K562 (cell line): ENCODE measurements around the gene TRIP6. TPM values are rescaled to one million over a fixed set of nuclear protein-coding genes. Genes with fewer than 3 reads are reported as not detected.
A peak's percentile ranks its signal among the peaks of the same experiment; 100 is the strongest.

Experiments
- ARID4B ChIP-seq: sonication (generic); formaldehyde crosslinking; IDR thresholded peaks from 2 replicates; pipeline ENCODE4 v1.8.0; 2022; ENCODE audit warnings: mild to moderate bottlenecking, missing genetic modification reagents
- CBX5 ChIP-seq: IDR thresholded peaks from 2 replicates; pipeline ENCODE4 v1.6.1; 2014; ENCODE audit warnings: low read depth, borderline replicate concordance
- CC2D1A ChIP-seq: fragments of 450-650 bp; IDR thresholded peaks from 2 replicates; pipeline ENCODE4 v1.6.1; 2017; ENCODE audit warnings: mild to moderate bottlenecking
- GTF2E2 ChIP-seq: fragments of 200-800 bp; sonication (Bioruptor generic); IDR thresholded peaks from 2 replicates; pipeline ENCODE4 v1.6.1; 2016; ENCODE audit warnings: missing genetic modification characterization, missing compliant biosample characterization
- JUNB ChIP-seq: fragments of 450-650 bp; formaldehyde crosslinking; conservative IDR thresholded peaks from 2 replicates; pipeline ENCODE4 v1.4.0; 2020; ENCODE audit warnings: mild to moderate bottlenecking
- NRF1 ChIP-seq, 2 experiments: fragments of 450-650 bp; IDR thresholded peaks in 1 of 2; conservative IDR thresholded peaks in 1 of 2; 2 replicates each; pipeline ENCODE4 v1.6.1; 2014; ENCODE audit warnings: mild to moderate bottlenecking in 2 of 2
- RBFOX2 ChIP-seq: fragments of 200-400 bp; formaldehyde crosslinking; IDR thresholded peaks from 2 replicates; pipeline ENCODE4 v1.6.1; 2017; ENCODE audit warnings: low read depth, mild to moderate bottlenecking, low read length, moderate library complexity
- SOX6 ChIP-seq: fragments of 450-650 bp; IDR thresholded peaks from 2 replicates; pipeline ENCODE4 v1.6.1; 2014; ENCODE audit warnings: mild to moderate bottlenecking
- TBL1XR1 ChIP-seq, 2 experiments: IDR thresholded peaks; 2 replicates each; pipeline ENCODE4 v1.6.1; 2012; ENCODE audit warnings: improper control_type of control experiment in 2 of 2, low read length in 2 of 2, mild to moderate bottlenecking in 1 of 2
- TSC22D4 ChIP-seq: fragments of 450-650 bp; IDR thresholded peaks from 2 replicates; pipeline ENCODE4 v1.6.1; 2016; ENCODE audit warnings: missing genetic modification characterization, missing biosample characterization, control low read depth
- ZNF277 ChIP-seq: fragments of 250-450 bp; sonication (Bioruptor Pico); IDR thresholded peaks from 2 replicates; pipeline ENCODE4 v1.8.0; 2022; ENCODE audit warnings: inconsistent platforms, mild to moderate bottlenecking, moderate library complexity, borderline replicate concordance
- polyA plus RNA-seq, 8 experiments: library from polyadenylated mRNA; depleted of rRNA in 4 of 8; stranded (reverse) in 5 of 8; unstranded in 3 of 8; fragments of >200 nt; fragmentation: Nextera tagmentation in 2 of 8; fragmentation: Illumina TruSeq in 1 of 8; extraction: Ambion mirVana in 2 of 8; extraction: Trizol in 1 of 8; gene quantifications; 2 replicates each; pipeline versions ENCODE4 v1.2.1 to v1.2.3, GENCODE V29; 2011 to 2014; ENCODE audit warnings: inconsistent platforms in 1 of 8, missing spikeins in 1 of 8
- total RNA-seq, 7 experiments: library from RNA; depleted of rRNA in 6 of 7; stranded (reverse); fragments of >200 nt in 6 of 7; fragmentation: Illumina TruSeq in 2 of 7; extraction: Trizol in 2 of 7; gene quantifications; 2 replicates each; pipeline versions ENCODE4 v1.2.1 to v1.2.3, GENCODE V29; 2011 to 2021; ENCODE audit warnings: low replicate concordance in 1 of 7
- TF ChIP-seq, protein P1 (sequence below): sonication (generic); formaldehyde crosslinking; IDR thresholded peaks from 2 replicates; pipeline ENCODE4 v1.8.0; 2023; ENCODE audit warnings: mild to moderate bottlenecking, missing genetic modification reagents

The TRIP6 gene
- total and polyA plus RNA-seq, 9 of the 15 experiments (the other 6 are each of a cell fraction or from before 2014, with no cell fraction given): 5.9 to 141 (median 54.0) TPM

DNA sequence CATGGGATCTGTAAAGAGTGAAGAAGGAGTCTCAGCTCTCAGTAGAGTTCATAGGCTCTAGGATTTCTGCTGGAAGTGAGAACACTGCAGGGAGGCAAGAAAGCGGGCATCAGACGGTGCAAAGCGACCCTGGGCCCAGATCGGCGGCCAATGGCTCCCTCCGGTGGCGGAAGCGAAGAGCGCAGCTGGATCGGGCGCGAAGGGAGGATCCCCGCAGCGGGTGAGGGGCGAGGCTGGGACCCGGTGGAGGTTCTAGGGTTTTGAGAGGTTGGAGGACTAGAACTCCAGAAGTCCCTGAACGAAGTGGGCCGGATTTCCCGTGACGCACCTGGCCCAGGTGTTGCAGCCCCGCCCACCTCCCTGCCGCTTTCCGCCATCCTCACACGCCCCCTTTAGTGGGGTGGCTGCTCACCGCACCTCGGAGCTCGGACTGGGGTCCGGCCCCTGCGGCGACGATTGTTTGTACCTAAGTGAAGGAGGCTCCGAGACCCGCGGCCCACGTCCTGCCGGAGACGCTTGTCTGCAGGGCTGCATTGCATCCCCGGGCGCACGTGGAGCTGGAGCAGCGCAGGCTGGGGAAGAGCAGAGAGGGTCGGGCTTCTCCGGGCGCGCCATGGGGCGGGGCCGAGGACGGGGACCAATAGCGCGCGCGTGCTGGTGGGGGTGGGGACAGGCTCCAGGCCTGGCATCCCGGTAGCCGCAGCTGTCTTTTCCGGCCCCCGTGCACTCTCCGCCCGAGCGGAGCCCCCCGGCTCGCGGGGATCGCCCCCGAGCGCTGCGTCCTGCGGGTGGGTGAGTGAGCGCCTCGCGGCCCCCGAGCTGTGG is 14.9 kb upstream of the TRIP6 start, which contains the start of gene SLC12A9 (continued):
- no peak for TF ChIP-seq CBX5
- TF ChIP-seq NRF1 (conservative IDR thresholded peaks at IDR 0.05 in 1 of 2, IDR thresholded peaks at IDR 0.05 in 1 of 2): peak; percentile 84 to 86
- peak; percentile 98 for TF ChIP-seq ARID4B (CRISPR knock-in tag)
- no peak for TF ChIP-seq GTF2E2 (tag)
- TF ChIP-seq TBL1XR1 (IDR thresholded peaks at IDR 0.05; ENCODE audit: low read length in 2 of 2): 0 out of 4 replicates have a peak, but pooled peaks have one; percentile 17 to 38
- TF ChIP-seq, protein P1, sequence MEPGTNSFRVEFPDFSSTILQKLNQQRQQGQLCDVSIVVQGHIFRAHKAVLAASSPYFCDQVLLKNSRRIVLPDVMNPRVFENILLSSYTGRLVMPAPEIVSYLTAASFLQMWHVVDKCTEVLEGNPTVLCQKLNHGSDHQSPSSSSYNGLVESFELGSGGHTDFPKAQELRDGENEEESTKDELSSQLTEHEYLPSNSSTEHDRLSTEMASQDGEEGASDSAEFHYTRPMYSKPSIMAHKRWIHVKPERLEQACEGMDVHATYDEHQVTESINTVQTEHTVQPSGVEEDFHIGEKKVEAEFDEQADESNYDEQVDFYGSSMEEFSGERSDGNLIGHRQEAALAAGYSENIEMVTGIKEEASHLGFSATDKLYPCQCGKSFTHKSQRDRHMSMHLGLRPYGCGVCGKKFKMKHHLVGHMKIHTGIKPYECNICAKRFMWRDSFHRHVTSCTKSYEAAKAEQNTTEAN (CRISPR knock-in tag): peak; percentile 81; the same call in 1 of the 2 replicates
- TF ChIP-seq RBFOX2: peak; percentile 82
- TF ChIP-seq ZNF277 (CRISPR knock-in tag): no peak
- peak; percentile 7; the same call in 1 of the 2 replicates for TF ChIP-seq SOX6
- no peak for TF ChIP-seq JUNB (CRISPR knock-in tag)
- no peak for TF ChIP-seq TSC22D4 (tag)
- TF ChIP-seq CC2D1A: peak; percentile 94
